T1000 (cell line): ENCODE measurements around the gene PKIB.
"Not testable (repeated sequence)": the region's sequence is repeated elsewhere in the genome, so short reads cannot be mapped to it uniquely, and the experiment has no call there.

Experiments
- DNase-seq: peaks from one replicate; lab custom pipeline; 2025; ENCODE audit warnings: mixed read lengths; lab: John Stamatoyannopoulos, UW

PKIB gene

GRCh38 chr6:122710908-122711635 lies 100.9 kb downstream of the PKIB start:
- DNase-seq: no peak

- no peak for DNase-seq
Observed at GRCh38 chr6:122712093-122712447, 101.9 kb downstream of the PKIB start.

GRCh38 chr6:122712448-122713137 lies 102.4 kb downstream of the PKIB start:
- DNase-seq: no peak

- no peak for DNase-seq
Observed at GRCh38 chr6:122713138-122713537, 102.9 kb downstream of the PKIB start.

- no peak for DNase-seq
Observed at GRCh38 chr6:122714059-122714458, 103.9 kb downstream of the PKIB start.

GRCh38 chr6:122715725-122716124 lies 105.5 kb downstream of the PKIB start:
- no peak for DNase-seq

GRCh38 chr6:122717350-122717749 lies 107.1 kb downstream of the PKIB start:
- DNase-seq: no peak

- DNase-seq: no peak
Observed at GRCh38 chr6:122718616-122719015, 108.4 kb downstream of the PKIB start.

- DNase-seq: no peak
Observed at GRCh38 chr6:122719176-122719575, 109.0 kb downstream of the PKIB start.

GRCh38 chr6:122722746-122723145 lies 112.5 kb downstream of the PKIB start:
- DNase-seq: no peak

- DNase-seq: no peak
Observed at GRCh38 chr6:122726649-122727048, 116.4 kb downstream of the PKIB start.

GRCh38 chr6:122727244-122727643 lies 117.0 kb downstream of the PKIB start:
- DNase-seq: no peak

GRCh38 chr6:122730334-122730733 lies 120.1 kb downstream of the PKIB start:
- no peak for DNase-seq

- DNase-seq: no peak
Observed at GRCh38 chr6:122730775-122731386, 120.7 kb downstream of the PKIB start.

GRCh38 chr6:122733259-122733658 lies 123.1 kb downstream of the PKIB start:
- DNase-seq: no peak

- DNase-seq: no peak
Observed at GRCh38 chr6:122734529-122735395, 124.6 kb downstream of the PKIB start.

- no peak for DNase-seq
Observed at GRCh38 chr6:122735582-122735981, 125.4 kb downstream of the PKIB start.

- DNase-seq: no peak
Observed at GRCh38 chr6:122736163-122736562, 126.0 kb downstream of the PKIB start.

- DNase-seq: no peak
Observed at GRCh38 chr6:122736616-122737015, 126.4 kb downstream of the PKIB start.

- no peak for DNase-seq
Observed at GRCh38 chr6:122740091-122740490, 129.9 kb downstream of the PKIB start.

- DNase-seq: no peak
Observed at GRCh38 chr6:122740936-122741335, 130.7 kb downstream of the PKIB start.

- DNase-seq: not testable (repeated sequence)
Observed at GRCh38 chr6:122744247-122744646, 134.0 kb downstream of the PKIB start.
